GM04503 (cell line): ENCODE results near the gene VAT1.
"Not testable (repeated sequence)": the region's sequence is repeated elsewhere in the genome, so short reads cannot be mapped to it uniquely, and the experiment has no call there.

Experiments
- DNase-seq: peaks from one replicate; pipeline ENCODE4 v3.0.0-alpha.2; 2012; ENCODE audit warnings: low read depth

The VAT1 gene

GRCh38 chr17:43021741-43022512 is at the start of gene VAT1:
Gene VAT1 (minus strand): TSS chr17:43022385. CDS start chr17:43022322, 63 bp downstream.
- no peak for DNase-seq

GRCh38 chr17:43070872-43071271 is 48.7 kb upstream of the VAT1 start:
- no peak for DNase-seq

GRCh38 chr17:43070257-43070656 is 48.1 kb upstream of the VAT1 start:
- DNase-seq: no peak

GRCh38 chr17:43069368-43069898 is 47.2 kb upstream of the VAT1 start:
- DNase-seq: no peak

GRCh38 chr17:43068570-43069367 is 46.6 kb upstream of the VAT1 start:
- DNase-seq: no peak

GRCh38 chr17:43062984-43063638 is 40.9 kb upstream of the VAT1 start:
- no peak for DNase-seq

- no peak for DNase-seq
Observed at GRCh38 chr17:43056051-43056450, 33.9 kb upstream of the VAT1 start.

GRCh38 chr17:43053008-43053407 is 30.8 kb upstream of the VAT1 start:
- not testable (repeated sequence) for DNase-seq

GRCh38 chr17:43051969-43052368 is 29.8 kb upstream of the VAT1 start:
- no peak for DNase-seq

GRCh38 chr17:43044024-43044423 is 21.8 kb upstream of the VAT1 start:
- DNase-seq: no peak

- DNase-seq: no peak
Observed at GRCh38 chr17:43043307-43043706, 21.1 kb upstream of the VAT1 start.

GRCh38 chr17:43042025-43042628 is 19.9 kb upstream of the VAT1 start:
- DNase-seq: no peak

GRCh38 chr17:43040655-43041054 is 18.5 kb upstream of the VAT1 start:
- DNase-seq: no peak

GRCh38 chr17:43039646-43040045 is 17.5 kb upstream of the VAT1 start:
- no peak for DNase-seq

- DNase-seq: no peak
Observed at GRCh38 chr17:43034894-43035293, 12.7 kb upstream of the VAT1 start.

GRCh38 chr17:43033948-43034881 is 12.0 kb upstream of the VAT1 start:
- DNase-seq: no peak

GRCh38 chr17:43031666-43032065 is 9.5 kb upstream of the VAT1 start:
- no peak for DNase-seq

- no peak for DNase-seq
Observed at GRCh38 chr17:43030137-43030767, 8.1 kb upstream of the VAT1 start.

- no peak for DNase-seq
Observed at GRCh38 chr17:43028221-43028861, 6.2 kb upstream of the VAT1 start.
